Uterus (tissue), 4 donors: ENCODE results near the gene STRBP. TPM values are rescaled to one million over a fixed set of nuclear protein-coding genes. Genes with fewer than 3 reads are reported as not detected.

Experiments
- DNase-seq, 2 donors: peaks; one replicate each; pipeline ENCODE4 v3.0.0-alpha.2; 2019 to 2020
- H3K27ac ChIP-seq, 2 donors: fragments of 200-600 bp; sonication (generic); 1 replicate in 1 of 2; 2 replicates in 1 of 2; pipeline ENCODE4 v1.5.1; 2016 to 2018
- H3K27me3 ChIP-seq, 2 donors: fragments of 200-600 bp; sonication (generic); one replicate each; pipeline ENCODE4 v1.5.1; 2018 to 2019; ENCODE audit warnings: control low read depth in 1 of 2
- H3K36me3 ChIP-seq, 2 donors: fragments of 200-600 bp; sonication (generic); one replicate each; pipeline ENCODE4 v1.5.1; 2019; ENCODE audit warnings: control low read depth in 1 of 2
- H3K4me1 ChIP-seq, 2 donors: fragments of 200-600 bp; sonication (generic); one replicate each; pipeline ENCODE4 v1.5.1; 2018 to 2019; ENCODE audit warnings: control low read depth in 1 of 2
- H3K4me3 ChIP-seq, 2 donors: fragments of 200-600 bp; sonication (generic); 1 replicate in 1 of 2; 2 replicates in 1 of 2; pipeline ENCODE4 v1.5.1; 2018 to 2019; ENCODE audit warnings: mild to moderate bottlenecking in 1 of 2
- H3K9me3 ChIP-seq, 2 donors: fragments of 200-600 bp; sonication (generic); one replicate each; pipeline ENCODE4 v1.5.1; 2019; ENCODE audit warnings: control low read depth in 1 of 2
- POLR2A ChIP-seq, 2 donors: fragments of 450-650 bp; IDR thresholded peaks; one replicate each; pipeline ENCODE4 v1.6.1; 2016; ENCODE audit warnings: antibody characterized with exemption in 2 of 2, mild to moderate bottlenecking in 1 of 2, moderate library complexity in 1 of 2
- intact Hi-C: fragments of 100-400 bp; cut with DNase I; formaldehyde crosslinking; loops from one replicate; pipeline ENCODE4 v1.15.1; 2023; ENCODE audit warnings: low total_unique reads
- total RNA-seq, 4 donors: library from RNA; depleted of rRNA in 3 of 4; stranded (reverse); fragments of >200 nt in 3 of 4; gene quantifications; one replicate each; pipeline versions ENCODE4 v1.1.0 to v1.2.4, GENCODE V29; 2014 to 2023
- TF ChIP-seq, protein P1 (sequence below), 4 experiments: fragments of 200-600 bp in 2 of 4; fragments of 450-650 bp in 2 of 4; sonication (generic) in 2 of 4; IDR thresholded peaks; one replicate each; pipeline ENCODE4 v1.5.1; 2016 to 2019; ENCODE audit warnings: antibody characterized with exemption in 4 of 4, mild to moderate bottlenecking in 2 of 4, moderate library complexity in 1 of 4
- donor health status: DM: yes; HTN: yes; CAD: no.

Gene STRBP
- total RNA-seq, 4 donors from 2014 or later: 3.3 to 28.2 (median 16.3) TPM

DNA sequence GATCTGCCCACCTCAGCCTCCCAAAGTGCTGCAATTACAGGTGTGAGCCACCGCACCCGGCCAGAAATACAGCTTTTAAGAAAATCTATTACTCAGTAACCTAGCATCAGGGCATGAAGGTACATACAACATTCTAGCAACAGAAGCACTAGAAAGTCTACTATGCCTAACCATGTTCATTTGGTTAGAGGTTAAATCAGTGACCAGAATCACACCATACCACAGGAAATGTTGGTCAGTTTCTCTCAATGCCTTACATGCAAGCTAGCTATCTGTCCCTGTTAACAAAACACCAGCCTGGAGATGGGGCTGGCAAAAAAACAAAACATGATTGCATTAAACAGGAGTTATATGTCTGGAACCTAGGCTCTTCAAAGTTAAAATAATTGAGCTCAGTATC lies 104.1 kb downstream of the STRBP start:
- TF ChIP-seq POLR2A (IDR thresholded peaks at IDR 0.05): no peak
- TF ChIP-seq, protein P1, sequence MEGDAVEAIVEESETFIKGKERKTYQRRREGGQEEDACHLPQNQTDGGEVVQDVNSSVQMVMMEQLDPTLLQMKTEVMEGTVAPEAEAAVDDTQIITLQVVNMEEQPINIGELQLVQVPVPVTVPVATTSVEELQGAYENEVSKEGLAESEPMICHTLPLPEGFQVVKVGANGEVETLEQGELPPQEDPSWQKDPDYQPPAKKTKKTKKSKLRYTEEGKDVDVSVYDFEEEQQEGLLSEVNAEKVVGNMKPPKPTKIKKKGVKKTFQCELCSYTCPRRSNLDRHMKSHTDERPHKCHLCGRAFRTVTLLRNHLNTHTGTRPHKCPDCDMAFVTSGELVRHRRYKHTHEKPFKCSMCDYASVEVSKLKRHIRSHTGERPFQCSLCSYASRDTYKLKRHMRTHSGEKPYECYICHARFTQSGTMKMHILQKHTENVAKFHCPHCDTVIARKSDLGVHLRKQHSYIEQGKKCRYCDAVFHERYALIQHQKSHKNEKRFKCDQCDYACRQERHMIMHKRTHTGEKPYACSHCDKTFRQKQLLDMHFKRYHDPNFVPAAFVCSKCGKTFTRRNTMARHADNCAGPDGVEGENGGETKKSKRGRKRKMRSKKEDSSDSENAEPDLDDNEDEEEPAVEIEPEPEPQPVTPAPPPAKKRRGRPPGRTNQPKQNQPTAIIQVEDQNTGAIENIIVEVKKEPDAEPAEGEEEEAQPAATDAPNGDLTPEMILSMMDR (IDR thresholded peaks at IDR 0.05): no peak
- H3K36me3 ChIP-seq: no peaks in the 10 kb centered on the region
- no peak overlapping the region for H3K4me3 ChIP-seq
- no peaks in the 10 kb centered on the region for H3K27me3 ChIP-seq
- H3K27ac ChIP-seq: no peak overlapping the region
- no peaks in the 10 kb centered on the region for H3K4me1 ChIP-seq
- no peak for DNase-seq
- H3K9me3 ChIP-seq: no peaks in the 10 kb centered on the region
- intact Hi-C loops: no loop called here

DNA sequence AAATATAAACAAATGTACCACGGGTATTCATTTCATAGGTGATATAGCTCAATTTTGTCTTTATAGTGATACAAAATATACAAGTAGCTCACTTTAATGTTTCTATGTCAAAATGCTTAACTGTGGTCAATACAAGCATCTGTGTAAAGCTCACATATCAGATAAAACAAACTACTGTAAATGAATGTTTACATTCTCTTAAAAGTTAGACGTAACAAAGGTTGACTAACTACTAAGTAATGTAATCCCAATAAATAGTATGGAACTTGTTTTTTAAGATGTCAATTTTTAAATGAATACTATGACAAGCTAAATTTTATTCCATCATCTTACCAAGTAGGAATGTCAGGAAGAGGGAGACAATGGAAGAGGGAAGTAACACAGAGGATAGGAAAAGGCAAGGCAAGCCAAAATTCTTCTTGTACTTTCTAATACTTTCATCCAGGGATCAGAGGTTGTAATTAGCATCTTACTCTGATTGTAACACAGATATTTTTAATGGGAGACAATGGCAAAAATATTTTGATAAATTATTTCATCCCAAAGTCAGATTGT lies 105.5 kb downstream of the STRBP start:
- Histone ChIP-seq H3K9me3 (no peaks in the 10 kb centered on the region), H3K4me1 (no peaks in the 10 kb centered on the region), H3K36me3 (no peaks in the 10 kb centered on the region), H3K27me3 (no peaks in the 10 kb centered on the region), H3K27ac (no peak overlapping the region), H3K4me3 (no peak overlapping the region)
- no peak for TF ChIP-seq POLR2A (IDR thresholded peaks at IDR 0.05)
- TF ChIP-seq, protein P1 (IDR thresholded peaks at IDR 0.05): no peak
- intact Hi-C loops: no loop called here
- DNase-seq: no peak

DNA sequence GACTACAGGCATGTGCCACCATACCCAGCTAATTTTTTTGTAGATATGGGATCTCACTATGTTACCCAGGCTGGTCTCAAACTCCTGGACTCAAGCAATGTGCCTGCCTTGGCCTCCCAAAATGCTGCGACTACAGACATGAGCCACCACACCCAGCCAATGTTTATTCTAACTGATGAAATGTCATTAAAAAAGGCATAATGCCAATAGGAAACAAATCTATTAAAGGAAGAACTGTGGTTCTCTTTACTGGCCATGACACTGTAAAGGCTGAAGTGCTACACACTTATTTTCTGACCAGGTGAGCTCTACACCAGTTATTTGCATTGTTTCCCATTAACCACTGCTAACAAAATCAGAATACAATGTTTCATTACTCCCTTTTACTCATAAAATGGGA lies 106.0 kb downstream of the STRBP start:
- Histone ChIP-seq H3K27ac (no peak overlapping the region), H3K36me3 (no peaks in the 10 kb centered on the region), H3K4me3 (no peak overlapping the region), H3K9me3 (no peaks in the 10 kb centered on the region), H3K27me3 (no peaks in the 10 kb centered on the region), H3K4me1 (no peaks in the 10 kb centered on the region)
- TF ChIP-seq POLR2A (IDR thresholded peaks at IDR 0.05): no peak
- TF ChIP-seq, protein P1 (IDR thresholded peaks at IDR 0.05): no peak
- no peak for DNase-seq
- intact Hi-C loops: no loop called here

DNA sequence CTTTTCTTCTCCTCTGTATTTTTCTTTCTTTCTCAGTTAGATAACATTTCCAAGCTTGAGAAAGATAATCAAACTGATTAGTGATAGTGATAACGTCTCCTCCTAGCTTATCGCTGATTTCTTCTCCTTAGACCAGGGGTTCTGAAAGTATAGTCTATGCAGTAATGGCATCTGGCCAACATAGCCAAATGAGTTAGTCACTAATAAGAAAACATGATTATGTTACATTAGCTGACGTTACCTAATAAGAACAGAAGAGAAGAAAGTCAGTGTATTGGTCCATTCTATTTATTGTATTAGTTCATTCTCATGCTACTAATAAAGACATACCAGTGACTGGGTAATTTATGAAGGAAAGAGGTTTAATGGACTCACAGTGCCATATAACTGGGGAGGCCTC lies 111.2 kb downstream of the STRBP start:
- H3K27me3 ChIP-seq: no peaks in the 10 kb centered on the region
- H3K27ac ChIP-seq: no peak overlapping the region
- H3K36me3 ChIP-seq: no peaks in the 10 kb centered on the region
- no peak for TF ChIP-seq POLR2A (IDR thresholded peaks at IDR 0.05)
- TF ChIP-seq, protein P1 (IDR thresholded peaks at IDR 0.05): no peak
- no peak overlapping the region for H3K4me3 ChIP-seq
- no peaks in the 10 kb centered on the region for H3K9me3 ChIP-seq
- H3K4me1 ChIP-seq: no peaks in the 10 kb centered on the region
- DNase-seq: no peak
- intact Hi-C loops: no loop called here

DNA sequence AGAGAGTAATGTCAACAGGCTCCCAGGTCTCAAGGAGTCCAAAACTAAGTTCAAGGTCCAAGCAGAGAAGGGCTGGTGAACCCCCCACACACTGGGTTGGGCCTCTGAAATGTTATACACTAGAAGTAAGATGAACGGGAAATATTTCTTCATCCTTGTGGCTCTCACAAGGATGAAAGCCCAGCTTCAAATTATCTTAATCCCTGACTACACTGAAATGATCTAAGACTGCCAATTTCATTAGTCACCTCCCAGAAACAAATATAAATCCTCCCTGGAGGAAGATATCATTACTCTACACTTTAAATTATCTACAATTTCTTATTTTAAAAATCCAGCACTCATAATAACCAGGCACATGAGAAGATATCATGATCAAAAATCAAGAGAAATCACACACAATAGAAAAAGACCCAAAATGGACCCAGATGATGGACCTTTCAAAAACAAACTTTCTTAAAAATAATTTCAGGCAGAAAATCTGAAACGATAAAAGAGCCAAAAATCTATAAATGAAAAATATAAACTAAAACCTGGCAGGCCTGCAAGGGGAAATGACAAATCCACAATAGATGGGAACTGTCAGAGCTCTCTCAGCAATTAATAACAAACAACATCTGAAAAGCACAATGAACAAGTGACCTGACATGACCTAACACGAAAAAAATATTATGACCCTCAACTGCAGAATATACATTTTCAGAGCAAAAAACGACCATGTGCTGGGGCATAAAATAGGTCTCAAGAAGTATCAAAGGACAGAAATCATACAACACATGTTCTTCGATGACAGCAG lies 117.5 kb downstream of the STRBP start:
- no peaks in the 10 kb centered on the region for H3K27me3 ChIP-seq
- no peak overlapping the region for H3K4me3 ChIP-seq
- no peaks in the 10 kb centered on the region for H3K4me1 ChIP-seq
- DNase-seq: no peak
- intact Hi-C loops: no loop called here
- H3K27ac ChIP-seq: no peak overlapping the region
- TF ChIP-seq, protein P1 (IDR thresholded peaks at IDR 0.05): no peak
- TF ChIP-seq POLR2A (IDR thresholded peaks at IDR 0.05): no peak
- no peaks in the 10 kb centered on the region for H3K36me3 ChIP-seq
- no peaks in the 10 kb centered on the region for H3K9me3 ChIP-seq
